GM19240 (cell line): Measurements from ENCODE around the gene LARGE2.

Source experiments
- DNase-seq: peaks from one replicate; pipeline ENCODE4 v3.0.0; 2011; ENCODE audit warnings: low spot score; ENCODE audit not compliant: insufficient read length

LARGE2 gene

DNA sequence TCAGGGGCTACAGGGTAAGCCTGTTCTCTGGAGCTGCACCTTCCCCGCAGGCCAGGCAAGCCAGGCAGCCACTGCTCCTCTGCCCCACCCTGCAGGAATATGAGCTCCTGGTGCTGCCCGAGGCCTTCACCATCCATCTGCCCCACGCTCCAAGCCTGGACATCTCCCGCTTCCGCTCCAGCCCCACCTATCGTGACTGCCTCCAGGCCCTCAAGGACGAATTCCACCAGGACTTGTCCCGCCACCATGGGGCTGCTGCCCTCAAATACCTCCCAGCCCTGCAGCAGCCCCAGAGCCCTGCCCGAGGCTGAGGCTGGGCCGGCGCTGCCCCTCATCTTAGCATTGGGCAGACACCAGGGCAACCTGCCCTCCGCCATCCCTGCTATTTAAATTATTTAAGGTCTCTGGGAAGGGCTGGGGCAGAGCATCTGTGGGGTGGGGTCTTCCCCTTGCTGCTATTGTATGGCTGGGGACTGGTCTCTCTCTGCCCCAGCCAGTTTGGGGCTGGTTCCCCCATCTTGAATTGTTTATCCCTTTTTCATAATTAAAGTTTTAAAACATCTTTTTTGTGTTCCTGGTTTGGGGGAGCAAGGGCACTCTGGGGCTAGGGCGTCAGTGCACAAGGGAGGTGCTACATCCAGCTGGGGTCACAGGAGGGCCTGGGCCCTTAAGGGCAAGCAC lies 6.2 kb downstream of the LARGE2 start:
- DNase-seq: no peak

DNA sequence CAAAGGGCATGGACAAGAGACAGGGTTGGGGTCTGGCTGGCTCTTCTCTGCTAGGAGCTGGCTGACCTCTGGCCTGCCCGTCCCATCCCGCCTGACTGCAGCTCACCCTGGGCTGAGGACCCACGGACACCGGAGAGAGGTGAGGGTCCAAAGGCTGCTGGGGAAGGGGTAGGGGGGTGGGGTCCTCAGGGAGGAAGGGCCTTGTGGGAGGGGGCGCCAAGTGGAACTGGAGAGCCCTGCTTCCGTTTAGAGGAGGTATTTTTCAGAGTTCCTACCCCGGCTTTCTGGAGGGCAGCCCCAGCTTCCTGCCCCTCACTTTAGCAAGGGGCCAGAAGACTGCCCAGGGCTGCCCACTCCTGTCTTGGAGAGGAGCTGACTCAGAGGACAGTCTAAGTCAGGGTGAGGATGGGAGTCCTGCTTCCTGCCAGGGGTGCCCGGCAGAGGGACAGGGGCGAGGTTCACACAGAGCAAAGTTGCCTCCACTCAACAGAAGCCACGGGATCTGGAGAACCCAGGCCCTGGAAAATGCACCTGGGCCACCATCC lies 7.1 kb downstream of the LARGE2 start:
- DNase-seq: no peak

- DNase-seq: peak; percentile 88
Measured at GRCh38 chr11:45930031-45930794, 7.8 kb downstream of the LARGE2 start.

DNA sequence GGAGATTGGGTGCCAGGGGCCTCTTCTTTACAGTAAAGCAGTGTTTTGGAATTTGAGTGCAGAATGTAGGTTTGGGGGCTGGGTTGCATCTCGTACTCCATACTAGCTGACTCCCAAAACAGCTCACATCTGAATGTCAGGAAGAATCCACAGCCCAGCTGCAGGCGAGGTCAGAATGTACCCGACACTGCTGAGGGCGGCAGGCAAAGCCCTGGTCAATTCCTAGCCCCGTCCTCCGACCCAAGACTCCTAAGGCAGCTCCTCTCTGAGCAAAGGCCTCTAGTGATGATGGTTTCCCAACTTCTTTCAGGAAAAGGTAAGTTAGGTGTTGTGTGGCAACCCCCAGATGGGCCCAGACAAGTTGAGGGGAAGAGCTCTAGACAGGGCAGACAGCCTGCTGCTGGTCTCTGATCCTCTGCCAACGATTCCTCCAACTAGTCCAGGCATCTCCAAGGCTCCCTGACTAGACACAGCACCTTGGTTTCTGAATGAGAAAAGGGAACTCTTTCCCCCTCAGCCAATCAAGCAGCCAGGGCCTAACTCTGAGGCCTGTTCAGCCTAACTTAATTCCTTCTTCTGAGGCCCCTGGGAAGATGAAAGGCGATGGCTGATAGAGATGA lies 8.6 kb downstream of the LARGE2 start:
- DNase-seq: no peak

DNA sequence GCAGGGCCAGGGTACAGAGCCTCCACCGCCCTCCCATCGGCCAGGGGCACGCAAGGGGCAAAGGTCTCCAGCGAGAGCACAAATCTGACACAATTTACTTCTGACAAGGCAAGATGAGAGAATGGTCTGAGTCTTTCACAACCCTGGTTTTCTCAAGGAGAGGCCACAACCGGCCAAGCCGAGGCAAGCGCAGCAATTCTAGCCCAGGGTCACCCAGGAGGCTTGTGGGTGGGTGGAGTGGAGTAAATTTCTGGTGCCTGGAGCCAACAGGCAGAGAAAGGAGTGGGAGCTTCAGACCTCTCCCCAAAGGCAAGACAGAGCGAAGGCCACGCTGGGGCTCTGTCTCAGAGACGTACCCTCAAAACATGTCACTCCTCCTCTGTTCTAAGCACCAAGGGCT lies 9.3 kb downstream of the LARGE2 start:
- DNase-seq: no peak

- no peak for DNase-seq
Measured at GRCh38 chr11:45932217-45932616, 9.8 kb downstream of the LARGE2 start.

DNA sequence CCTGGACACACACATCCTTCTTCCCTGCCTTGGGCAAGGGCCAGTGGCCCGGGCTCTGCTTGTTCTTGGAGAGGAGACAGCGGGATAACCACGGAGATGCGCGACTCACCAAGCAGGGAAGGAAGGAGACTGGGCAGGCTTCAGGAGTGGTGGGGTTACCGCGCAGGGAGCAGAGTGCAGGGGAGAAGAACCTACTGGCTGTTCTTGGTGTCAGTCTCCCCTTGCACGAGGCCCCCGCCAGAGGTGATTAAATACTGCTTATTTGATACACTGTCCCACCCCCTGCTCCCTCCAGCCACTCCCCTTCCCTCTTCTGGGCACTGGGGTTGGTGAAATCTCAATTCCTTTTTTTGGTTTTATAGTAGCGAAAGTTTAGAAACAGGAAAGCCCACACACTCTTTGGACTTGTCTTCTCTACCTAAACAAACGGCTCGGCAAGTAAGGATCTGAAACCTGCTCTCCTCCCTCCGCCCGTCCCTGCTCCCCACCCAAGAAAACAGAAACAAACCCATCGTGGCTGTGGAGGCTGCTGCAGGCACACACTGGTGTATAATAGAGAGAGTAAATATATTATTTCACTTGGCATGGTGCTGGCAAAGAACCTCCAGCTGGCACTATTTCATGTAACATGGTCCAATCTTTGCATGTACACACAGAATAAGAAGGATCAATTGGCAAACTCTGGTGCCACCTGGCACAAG lies 10.8 kb downstream of the LARGE2 start:
- DNase-seq: no peak

DNA sequence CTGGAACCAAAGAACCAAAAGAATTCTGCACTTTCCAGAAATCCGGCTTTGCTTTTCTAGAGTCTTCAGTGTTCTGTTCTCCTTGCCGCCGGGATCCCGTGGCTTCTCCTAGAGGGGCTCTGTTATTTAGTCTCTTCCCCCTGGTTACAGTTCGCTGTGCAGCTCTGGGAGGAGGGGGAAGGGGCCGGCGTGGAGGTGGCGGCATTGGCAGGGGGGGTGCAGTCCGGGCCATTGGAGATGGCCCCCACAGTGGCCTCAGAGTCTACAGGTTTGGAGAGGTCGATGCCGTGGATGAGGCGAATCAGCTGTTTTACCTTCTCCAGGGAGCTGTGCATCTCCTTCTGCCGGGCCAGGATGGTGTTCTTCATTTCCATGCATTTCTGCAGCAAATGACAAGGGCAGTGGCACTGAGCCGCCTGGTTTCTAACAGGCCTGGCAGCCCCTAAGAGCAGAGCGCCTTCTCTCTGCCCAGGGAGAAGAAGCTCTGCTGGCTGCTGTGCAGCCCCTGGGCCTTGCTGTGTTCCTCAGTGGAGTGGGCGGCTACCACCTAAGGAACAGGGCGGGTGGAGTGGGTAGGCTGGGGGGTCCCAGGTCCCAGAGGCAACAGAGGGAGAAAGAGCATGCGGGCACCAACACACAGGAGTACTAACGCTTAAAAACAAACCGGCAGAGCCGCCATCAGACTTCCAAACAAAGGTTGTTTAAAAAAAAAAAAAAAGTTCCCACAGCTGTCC lies 11.6 kb downstream of the LARGE2 start:
- no peak for DNase-seq

- DNase-seq: no peak
Measured at GRCh38 chr11:45934580-45935318, 12.3 kb downstream of the LARGE2 start.

DNA sequence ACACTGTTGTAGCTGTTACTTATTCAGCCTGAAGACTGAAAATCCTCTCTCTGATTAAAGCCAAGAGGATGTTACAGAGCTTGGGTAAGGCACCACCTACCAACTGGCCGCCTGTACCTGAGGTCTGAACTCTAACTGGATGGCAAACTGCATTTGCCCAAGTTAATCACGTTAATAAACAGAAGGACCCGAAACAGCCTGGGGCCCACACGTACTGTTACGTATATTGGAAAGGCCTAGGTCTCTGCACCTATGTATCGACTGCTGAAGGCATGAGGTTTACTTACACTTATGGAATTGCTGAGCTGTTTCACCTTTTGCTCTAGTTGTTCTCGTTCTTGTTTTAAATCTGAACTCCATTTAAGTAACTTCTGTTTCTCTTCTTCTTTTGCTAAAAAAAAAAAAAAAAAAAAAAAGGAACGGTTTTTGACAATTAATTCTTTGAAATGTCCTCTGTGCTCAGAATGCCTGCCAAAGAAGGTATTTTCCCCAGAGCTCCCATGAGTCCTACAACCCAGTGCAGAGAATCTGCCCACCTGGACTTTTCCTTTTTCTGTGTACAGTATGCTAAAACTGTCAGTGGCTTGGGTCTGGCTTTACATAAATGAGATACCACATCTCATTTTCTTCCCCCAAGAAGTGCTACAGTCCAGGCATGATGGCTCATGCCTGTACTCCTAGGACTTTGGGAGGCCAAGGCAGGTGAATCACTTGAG lies 13.1 kb downstream of the LARGE2 start:
- no peak for DNase-seq

DNA sequence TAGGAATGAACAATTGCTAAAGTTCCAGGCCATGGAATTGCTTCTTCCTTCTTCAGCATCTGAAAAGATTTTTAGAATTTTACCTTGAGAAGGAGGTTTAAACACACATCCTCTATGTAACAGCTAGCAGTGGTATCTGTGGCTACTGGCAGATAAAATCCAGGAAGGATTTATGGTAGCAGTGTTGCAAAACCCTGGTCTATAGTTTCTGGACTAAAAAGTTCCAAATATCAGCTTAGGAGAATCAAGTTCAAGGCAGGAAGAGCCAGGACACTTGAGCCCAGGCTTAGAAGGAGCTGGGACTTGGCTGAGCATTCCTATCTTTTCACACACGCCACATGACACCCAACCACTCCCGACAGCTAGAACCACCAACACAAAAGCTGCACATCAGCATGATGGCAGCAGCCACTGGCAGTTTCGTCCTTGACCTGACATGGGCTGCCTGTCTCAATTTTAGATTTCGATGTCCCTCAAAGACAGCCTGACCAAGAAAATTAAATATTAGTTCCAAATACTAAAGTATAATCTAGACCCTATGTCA lies 14.1 kb downstream of the LARGE2 start:
- DNase-seq: no peak

DNA sequence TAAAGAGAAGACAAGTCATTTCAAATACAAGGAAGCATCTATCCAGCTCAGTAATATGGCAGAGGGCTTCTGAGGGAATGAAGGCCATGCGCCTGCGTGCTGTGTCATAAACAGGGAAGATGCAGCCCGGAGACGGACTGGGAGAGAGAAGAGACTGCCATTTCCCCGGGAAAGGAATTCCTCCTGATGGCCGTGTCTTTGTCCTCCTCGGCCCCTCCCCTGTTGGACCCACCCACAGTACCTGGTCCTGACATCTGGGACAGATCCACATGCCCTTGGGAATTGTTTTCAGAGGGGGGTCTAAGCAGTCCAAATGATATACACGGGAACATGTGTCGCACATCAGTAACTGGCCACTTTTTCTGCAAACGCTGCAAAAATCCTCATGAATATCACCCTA lies 15.5 kb downstream of the LARGE2 start:
- no peak for DNase-seq

DNA sequence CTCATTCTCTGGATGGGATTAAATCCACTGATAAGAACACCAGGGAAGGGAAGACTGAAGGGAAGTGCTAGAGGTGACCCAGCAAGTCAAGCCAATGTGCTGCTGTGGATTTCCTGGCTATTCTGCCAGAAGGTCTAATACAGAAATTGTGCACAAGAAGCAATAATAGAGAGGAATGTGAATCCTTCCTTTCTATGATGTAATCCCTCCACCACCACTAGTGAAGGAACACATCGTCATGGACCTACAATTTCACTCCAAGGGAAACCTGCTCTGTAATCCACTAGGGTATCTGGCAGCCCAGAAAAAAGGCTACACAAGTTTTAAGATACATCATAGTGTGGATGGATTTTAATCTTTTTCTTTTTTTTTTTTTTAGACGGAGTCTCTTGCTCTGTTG lies 17.4 kb downstream of the LARGE2 start:
- no peak for DNase-seq

DNA sequence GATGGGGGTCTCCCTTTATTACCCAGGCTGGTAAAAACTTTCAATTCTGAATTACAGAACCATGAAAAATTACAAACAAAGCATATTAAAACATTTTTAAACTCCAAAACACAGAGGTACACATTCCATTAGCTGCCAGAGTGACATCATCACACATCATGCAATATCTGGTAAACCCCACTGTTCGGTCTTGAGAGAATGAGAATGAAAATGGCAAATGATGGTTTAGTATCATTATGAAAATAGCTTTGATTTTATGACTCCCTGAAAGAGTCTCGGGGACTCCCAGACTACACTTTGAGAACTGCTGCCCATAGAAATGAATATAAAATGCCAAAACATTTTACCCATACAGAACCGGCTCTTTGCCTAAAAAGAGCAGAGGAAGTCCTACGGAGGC lies 18.8 kb downstream of the LARGE2 start:
- no peak for DNase-seq

- no peak for DNase-seq
Measured at GRCh38 chr11:45942381-45942780, 19.9 kb downstream of the LARGE2 start.

DNA sequence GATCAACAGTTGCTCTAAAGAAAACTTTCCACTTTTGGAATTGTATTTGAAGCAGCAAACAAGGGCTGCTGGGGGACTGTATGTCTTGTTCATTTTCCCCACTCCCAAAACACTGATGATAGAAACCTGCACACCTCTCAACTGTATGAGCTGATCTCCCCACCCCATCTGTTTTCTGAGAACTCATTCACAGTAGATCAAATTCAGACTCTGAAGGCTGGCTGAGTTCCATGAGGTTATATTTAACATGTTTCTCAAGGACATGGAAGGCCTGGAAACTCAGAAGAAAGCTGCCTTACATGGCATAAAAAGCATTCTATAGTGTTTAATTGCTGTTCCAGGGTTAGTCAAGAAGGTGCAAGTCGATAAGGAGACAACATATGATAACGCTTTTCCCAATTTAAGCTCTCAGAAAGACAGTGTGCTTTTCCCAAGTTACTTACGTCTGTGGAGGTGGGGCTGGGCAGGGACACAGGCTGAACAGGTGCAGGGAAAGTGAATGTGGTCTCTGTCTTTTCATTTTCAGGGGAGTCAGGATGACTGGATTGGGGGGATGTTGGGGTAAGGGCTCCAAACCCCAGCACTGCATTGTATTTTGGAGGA lies 23.0 kb downstream of the LARGE2 start:
- no peak for DNase-seq

GRCh38 chr11:45947885-45948284 lies 25.4 kb downstream of the LARGE2 start:
- DNase-seq: no peak

DNA sequence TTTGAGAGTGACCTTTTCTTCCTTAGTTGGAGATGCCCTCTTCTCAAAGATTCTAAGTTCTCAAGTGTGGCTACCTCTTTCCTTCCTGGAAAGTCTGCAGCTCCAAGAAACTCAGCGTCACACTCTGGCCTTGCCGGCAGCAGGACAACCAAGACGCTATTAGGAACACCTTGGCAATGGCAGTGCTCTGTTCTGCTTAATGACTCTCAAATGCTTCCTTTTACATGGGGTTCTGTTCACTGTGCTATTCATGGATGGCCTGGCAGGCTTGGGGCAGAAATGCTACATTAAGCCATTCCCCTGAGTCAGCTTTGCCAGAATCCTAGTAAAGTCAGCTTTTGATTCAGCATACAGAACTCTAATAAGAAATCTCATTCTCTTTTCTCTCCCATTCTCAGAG lies 25.9 kb downstream of the LARGE2 start:
- DNase-seq: no peak

DNA sequence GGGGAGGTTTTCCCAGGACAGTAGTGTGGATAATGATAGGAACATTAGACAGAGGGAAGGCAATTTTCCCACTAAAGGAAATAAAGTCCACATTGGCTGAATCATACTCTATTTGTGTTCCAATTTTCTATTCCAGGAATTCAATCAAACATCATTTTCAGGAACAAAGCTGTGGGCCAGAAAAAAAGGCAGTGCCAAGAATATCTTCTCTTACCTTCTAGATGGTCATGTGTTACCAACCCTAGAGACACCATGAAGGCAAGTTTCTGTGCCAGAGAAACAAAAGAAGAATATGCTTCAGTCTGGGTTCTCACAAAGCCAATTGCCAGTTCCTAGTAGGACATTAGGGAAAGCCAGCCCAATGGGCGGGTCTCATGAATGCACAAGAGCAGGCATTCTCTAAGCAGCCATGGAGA lies 27.5 kb downstream of the LARGE2 start:
- no peak for DNase-seq
